Parathyroid adenoma (tissue), 2 donors: ENCODE measurements around the gene RNF114.
"Not testable (repeated sequence)": the region's sequence is repeated elsewhere in the genome, so short reads cannot be mapped to it uniquely, and the experiment has no call there.

Experiments
- H2AFZ ChIP-seq: fragments of 300-600 bp; sonication (generic); one replicate; pipeline ENCODE4 v1.7.0; 2017; ENCODE audit warnings: antibody characterized with exemption, mild to moderate bottlenecking
- H3K27ac ChIP-seq: fragments of 300-600 bp; sonication (generic); one replicate; pipeline ENCODE4 v1.7.0; 2017
- H3K27me3 ChIP-seq: fragments of 300-600 bp; sonication (generic); one replicate; pipeline ENCODE4 v1.7.0; 2017; ENCODE audit warnings: low read length; ENCODE audit not compliant: control insufficient read depth, insufficient read depth
- H3K36me3 ChIP-seq: fragments of 300-600 bp; sonication (generic); one replicate; pipeline ENCODE4 v1.7.0; 2017; ENCODE audit warnings: low read length; ENCODE audit not compliant: control insufficient read depth, insufficient read depth
- H3K4me1 ChIP-seq: fragments of 300-600 bp; sonication (generic); one replicate; pipeline ENCODE4 v1.7.0; 2017; ENCODE audit warnings: control low read depth
- H3K4me2 ChIP-seq: fragments of 300-600 bp; sonication (generic); one replicate; pipeline ENCODE4 v1.7.0; 2017; ENCODE audit warnings: low read length
- H3K4me3 ChIP-seq: fragments of 300-600 bp; sonication (generic); one replicate; pipeline ENCODE4 v1.7.0; 2017; ENCODE audit warnings: low read depth, low read length
- H3K79me2 ChIP-seq: fragments of 300-600 bp; sonication (generic); one replicate; pipeline ENCODE4 v1.7.0; 2017; ENCODE audit warnings: control low read depth
- H3K9ac ChIP-seq: fragments of 300-600 bp; sonication (generic); one replicate; pipeline ENCODE4 v1.7.0; 2017; ENCODE audit warnings: mild to moderate bottlenecking
- H3K9me3 ChIP-seq: fragments of 300-600 bp; sonication (generic); one replicate; pipeline ENCODE4 v1.7.0; 2017; ENCODE audit warnings: low read length; ENCODE audit not compliant: control insufficient read depth
- CTCF ChIP-seq: fragments of 300-600 bp; sonication (generic); IDR thresholded peaks from one replicate; pipeline ENCODE4 v1.7.0; 2017; ENCODE audit warnings: antibody characterized with exemption, mild to moderate bottlenecking
- donor health status: primary hyperparathyroidism.

Gene RNF114

GRCh38 chr20:49969946-49970345, 33.7 kb downstream of the RNF114 start:
- Histone ChIP-seq H2AFZ (no peak overlapping the region), H3K9me3 (no peaks in the 10 kb centered on the region), H3K36me3 (no peaks in the 10 kb centered on the region), H3K27ac (no peak overlapping the region), H3K9ac (no peak overlapping the region), H3K4me2 (no peak overlapping the region), H3K27me3 (no peaks in the 10 kb centered on the region), H3K4me1 (no peaks in the 10 kb centered on the region), H3K79me2 (no peaks in the 10 kb centered on the region), H3K4me3 (no peak overlapping the region)
- TF ChIP-seq CTCF, result no peak

GRCh38 chr20:49970498-49970897, 34.3 kb downstream of the RNF114 start:
- Histone ChIP-seq H3K9ac (no peak overlapping the region), H3K27ac (no peak overlapping the region), H3K9me3 (no peaks in the 10 kb centered on the region), H3K4me1 (no peaks in the 10 kb centered on the region), H3K4me3 (no peak overlapping the region), H3K36me3 (no peaks in the 10 kb centered on the region), H2AFZ (no peak overlapping the region), H3K4me2 (no peak overlapping the region), H3K27me3 (no peaks in the 10 kb centered on the region), H3K79me2 (no peaks in the 10 kb centered on the region)
- TF ChIP-seq CTCF, result no peak

- no peak for TF ChIP-seq CTCF
Observed at GRCh38 chr20:49973981-49974380, 37.8 kb downstream of the RNF114 start.

GRCh38 chr20:49976542-49976941, 40.3 kb downstream of the RNF114 start:
- H3K36me3 ChIP-seq, result no peaks in the 10 kb centered on the region
- H3K4me3 ChIP-seq, result no peak overlapping the region
- no peak overlapping the region for H3K9ac ChIP-seq
- H3K4me1 ChIP-seq, result no peaks in the 10 kb centered on the region
- H3K4me2 ChIP-seq, result no peak overlapping the region
- H3K9me3 ChIP-seq, result no peaks in the 10 kb centered on the region
- H3K27ac ChIP-seq, result no peak overlapping the region
- H2AFZ ChIP-seq, result no peak overlapping the region
- no peak for TF ChIP-seq CTCF
- no peaks in the 10 kb centered on the region for H3K27me3 ChIP-seq
- no peaks in the 10 kb centered on the region for H3K79me2 ChIP-seq

More at GRCh38 chr20:49973981-49974380, 37.8 kb downstream of the RNF114 start:
- Histone ChIP-seq H3K27ac (no peak overlapping the region), H3K27me3 (no peaks in the 10 kb centered on the region), H3K4me2 (no peak overlapping the region), H3K79me2 (no peaks in the 10 kb centered on the region), H3K9ac (no peak overlapping the region), H3K4me1 (no peaks in the 10 kb centered on the region), H3K36me3 (no peaks in the 10 kb centered on the region), H2AFZ (no peak overlapping the region), H3K9me3 (no peaks in the 10 kb centered on the region), H3K4me3 (no peak overlapping the region)

- not testable (repeated sequence) for H3K27ac ChIP-seq
Observed at GRCh38 chr20:49977740-49978139, 41.5 kb downstream of the RNF114 start.

More at GRCh38 chr20:49977740-49978139, 41.5 kb downstream of the RNF114 start:
- H3K79me2 ChIP-seq, H3K27me3 ChIP-seq, H3K9me3 ChIP-seq, H2AFZ ChIP-seq, H3K36me3 ChIP-seq, H3K4me1 ChIP-seq, H3K4me3 ChIP-seq, H3K9ac ChIP-seq, H3K4me2 ChIP-seq: not testable (repeated sequence)
